SW480 (cell line): ENCODE results near the gene ATRNL1.

Experiments
- DNase-seq: peaks from one replicate; pipeline ENCODE4 v3.0.0-alpha.2; 2016; ENCODE audit warnings: low spot score

ATRNL1 gene

DNA sequence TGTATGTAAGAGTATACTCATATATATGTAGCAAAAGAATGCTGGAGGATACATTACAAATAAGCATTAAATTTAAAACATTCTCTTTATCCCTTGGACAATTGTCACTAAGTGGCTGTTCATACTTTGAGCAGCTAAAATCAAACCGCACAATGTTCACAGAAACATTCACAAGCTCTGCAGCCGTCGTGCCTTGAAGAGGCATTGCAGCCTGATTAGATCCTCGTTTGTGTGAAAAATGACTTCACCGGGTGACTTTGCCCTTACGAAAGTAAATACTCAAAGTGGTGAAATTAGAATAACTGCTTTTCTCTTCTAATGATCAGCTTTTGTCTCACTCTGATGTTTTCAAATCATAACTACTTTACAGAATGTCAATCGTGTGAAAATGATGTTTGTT, 860.8 kb downstream of the ATRNL1 start:
- DNase-seq, result no peak

DNA sequence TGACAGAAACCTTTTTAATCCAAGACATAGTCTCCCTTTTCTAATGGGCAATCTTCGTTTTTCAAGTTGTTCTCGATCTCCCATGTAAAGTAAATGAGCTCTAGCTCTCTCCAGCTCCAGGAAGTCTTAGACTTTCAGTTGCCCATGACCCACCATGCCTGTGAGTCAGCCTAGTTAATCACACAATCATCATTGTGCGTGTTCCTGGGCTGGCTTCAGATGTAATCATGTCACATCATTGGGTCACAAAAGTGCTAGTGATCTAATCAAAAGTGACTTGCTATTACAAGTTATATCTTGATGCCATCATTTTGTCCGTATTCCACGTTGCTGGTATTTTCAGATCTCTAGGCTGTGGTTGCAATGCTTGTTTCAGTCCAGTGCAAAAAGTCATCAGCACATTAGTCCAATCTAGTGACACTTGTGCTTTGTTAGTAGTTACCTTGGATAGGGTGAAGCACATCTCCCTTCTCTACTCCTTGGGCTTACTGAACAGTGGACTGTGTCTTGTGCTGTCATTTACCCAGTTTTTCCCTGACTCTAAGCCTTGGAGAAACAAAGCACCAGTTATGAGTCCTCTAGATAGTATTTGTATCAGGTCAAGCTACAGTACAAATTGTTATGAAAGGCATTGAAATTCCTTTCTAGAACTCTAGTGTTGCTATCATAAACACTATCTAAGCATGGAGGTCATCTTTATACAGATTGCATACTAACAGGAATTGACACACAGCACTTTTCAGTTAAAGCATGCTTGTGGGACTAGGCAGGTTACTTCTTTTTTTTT, 863.3 kb downstream of the ATRNL1 start:
- no peak for DNase-seq

DNA sequence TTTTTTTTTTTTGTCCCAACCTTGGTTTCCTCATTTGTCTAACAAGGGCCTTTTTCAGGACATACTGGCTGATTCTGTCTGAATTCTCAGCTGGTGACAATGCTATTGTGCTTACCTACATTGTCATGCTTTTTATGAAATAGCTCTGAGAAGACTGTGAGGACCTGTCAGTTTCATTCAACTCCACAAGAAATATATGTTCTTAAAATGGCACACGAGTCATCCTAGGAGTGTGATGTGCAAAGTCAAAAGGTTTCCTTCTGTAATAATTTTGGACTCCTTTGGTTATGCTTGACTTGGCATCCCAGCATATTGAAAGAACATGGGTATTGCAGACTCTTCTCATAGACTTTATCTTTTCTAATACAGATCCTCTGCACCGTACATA, 863.8 kb downstream of the ATRNL1 start:
- no peak for DNase-seq

DNA sequence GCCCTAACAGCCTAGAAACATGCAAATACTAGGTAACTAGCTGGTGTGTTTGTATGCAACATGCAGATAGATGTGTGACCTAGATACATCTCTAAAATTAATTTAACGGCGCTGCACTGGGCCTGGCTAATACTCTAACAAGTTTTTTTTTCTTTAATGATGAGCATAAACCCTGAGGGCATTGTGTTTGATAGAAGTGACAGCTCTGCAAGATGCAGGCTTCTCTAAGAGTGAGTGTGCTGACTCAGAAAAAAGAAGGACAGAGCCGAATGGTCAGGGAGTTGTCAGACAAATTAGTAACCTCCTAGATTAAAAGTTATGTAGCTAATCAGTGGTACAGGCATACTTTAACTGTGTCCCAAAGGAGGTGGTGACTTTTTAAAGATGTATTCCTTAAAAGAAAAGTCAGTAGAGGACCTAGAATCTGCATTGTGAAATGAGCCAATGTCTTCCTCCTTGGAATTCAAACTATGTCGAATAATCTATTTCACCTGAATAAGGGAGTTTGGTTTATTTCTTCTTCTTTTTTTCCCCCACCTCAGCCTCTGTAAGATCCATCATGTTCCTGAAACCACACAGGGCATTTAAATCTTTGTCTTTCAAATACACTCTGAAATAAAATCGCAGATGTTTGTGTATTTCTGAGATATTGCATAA, 864.7 kb downstream of the ATRNL1 start:
- DNase-seq, result no peak

DNA sequence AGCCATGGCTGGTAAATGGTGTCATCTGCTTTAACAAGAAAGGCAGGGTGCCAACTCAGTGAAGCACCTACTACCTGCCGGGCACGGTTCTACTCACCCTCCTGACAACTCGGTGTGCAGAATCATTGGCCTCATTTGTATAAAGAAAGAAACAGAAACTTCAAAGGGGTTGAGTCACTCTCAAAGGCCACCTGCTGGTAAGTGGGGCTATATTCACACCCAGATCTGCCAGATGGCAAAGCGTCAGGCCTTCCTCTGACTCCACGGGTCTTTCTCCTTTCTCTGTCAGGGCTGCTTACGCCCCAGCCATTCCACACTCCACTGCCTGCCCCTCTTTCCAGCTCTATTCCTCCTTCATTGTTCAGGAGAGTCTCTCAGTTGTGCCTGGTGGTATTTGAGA, 870.7 kb downstream of the ATRNL1 start:
- peak; percentile 46 for DNase-seq

DNA sequence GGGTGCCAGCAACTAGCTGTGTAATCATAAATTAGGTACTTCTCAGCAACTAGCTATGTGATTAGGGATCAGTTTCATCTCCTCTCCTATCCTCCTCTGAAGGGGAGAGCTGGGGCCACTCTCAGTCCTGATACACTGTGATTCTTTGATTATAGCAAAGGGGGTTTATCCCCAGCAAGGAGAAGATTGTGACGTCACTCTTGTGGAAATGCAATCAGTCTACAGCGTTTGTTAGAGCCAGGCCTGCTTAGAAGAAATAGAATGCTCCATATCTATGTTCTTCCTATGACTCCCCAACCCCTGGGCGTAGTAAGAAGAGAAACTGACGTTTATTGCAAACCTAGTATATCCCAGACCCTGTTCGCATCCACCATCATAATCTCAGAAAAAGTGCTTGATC, 871.7 kb downstream of the ATRNL1 start:
- DNase-seq, result no peak

DNA sequence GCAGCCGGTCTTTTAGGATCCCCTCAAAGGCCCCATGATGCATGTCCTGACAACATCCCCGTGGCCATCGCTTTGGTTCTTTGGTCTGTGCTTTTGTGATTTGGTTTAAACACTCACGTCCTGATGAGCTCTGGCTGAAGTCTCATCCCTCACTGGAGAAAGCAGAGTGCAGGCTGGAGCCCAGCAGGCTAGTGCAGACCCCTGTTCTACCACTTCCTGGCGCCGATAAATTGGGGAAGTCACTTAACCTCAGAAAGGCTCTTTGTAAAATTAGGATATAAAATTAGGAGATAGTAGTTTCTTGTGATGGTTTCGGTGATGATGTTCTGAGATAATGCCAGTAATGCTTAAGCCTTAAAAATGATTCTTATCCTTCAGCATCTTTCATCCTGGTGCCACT, 872.2 kb downstream of the ATRNL1 start:
- DNase-seq, result no peak

DNA sequence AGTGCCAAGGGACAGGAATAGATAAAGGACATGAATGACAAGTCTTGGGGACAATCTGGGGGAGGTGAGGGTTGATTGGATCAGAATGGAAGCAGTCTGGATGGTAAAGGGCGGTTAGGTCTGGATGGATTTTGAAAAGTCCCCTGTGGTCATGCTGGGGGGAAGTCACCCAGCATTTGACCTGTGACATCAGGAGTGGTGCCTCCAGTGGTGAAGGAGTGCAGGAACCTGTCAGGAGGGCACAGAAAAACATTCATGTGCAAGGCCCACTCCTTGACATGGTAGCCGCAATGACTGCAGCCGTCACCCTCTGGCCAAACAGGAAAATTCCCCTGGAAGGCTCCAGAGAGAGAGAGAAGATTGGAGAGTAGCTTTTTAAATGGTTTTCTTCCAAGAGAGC, 875.1 kb downstream of the ATRNL1 start:
- no peak for DNase-seq

DNA sequence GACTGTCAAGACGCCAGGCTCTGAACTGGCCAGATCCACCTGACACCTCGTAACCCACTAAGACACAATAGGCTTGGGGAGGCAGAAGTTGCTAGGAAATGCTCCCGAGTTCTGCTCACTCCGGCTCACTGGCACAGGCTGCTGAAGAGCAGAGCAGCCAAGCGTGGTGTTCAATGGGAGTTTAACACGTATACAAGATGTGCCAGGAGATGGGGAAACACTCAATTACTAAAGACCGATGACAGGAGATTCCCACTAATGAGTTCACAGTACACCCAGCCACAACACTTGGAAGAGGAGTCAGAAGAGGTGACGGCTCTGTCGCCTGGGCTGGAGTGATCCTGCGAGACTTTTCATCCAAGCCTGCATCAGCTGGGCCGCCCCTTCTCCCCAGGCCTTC, 876.4 kb downstream of the ATRNL1 start:
- no peak for DNase-seq

DNA sequence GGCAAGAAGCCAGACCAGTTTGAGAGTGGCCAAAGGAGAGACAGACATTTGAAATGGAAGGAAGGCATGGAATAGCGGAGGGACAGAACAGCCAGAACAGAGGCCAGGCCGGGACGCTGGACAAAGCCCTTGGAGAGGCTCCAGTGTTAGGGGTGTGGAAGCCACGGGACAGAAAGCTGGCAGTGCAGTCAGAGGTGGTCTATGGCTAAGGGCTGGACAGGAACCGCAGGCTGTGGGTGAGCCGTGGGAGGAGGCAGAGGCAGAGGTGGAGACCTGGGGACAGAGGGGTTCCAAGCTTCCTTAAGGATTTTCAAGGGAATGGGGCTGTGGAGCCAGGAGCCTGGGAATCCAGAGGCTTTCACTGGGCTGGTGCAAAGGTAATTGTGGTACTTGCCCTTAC, 878.8 kb downstream of the ATRNL1 start:
- no peak for DNase-seq

DNA sequence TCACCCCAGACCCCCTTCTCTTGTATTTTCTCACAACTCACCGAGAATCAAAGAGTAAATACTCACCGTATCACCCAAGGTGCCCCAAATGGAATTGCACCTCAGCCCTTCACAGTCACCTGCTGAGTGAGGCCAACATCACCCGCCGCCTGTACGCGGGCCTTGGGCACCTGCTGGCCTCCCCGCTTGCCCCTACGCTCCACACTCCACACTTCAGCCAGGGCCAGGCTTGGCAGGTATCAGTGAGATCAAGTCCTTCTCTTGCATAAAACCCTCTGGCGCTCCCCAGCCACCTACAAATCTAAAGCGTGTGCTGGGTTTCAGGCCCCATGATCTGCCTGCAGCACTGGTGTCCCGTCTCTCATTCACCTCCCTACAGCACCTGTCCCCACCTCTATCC, 879.3 kb downstream of the ATRNL1 start:
- DNase-seq, result no peak

DNA sequence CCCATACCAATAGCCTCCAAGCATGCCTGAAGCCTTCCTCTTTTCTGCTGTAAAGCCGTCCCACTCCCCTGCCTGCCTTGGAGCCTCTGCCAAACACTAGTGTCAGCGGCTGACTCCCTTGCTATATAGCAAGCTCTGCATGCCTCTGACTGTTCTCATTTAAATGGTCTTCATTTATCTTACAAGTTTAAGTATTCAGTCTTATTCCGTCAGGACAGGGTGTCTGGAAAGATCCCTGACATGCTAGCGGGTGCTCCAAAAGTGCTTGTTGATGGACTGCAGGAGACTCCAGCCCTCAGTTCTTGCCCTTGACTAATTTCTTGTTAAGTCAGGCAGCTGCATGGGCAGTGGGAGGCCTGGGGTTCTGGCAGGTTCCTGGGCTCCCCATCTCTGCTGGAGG, 881.2 kb downstream of the ATRNL1 start:
- DNase-seq, result no peak

DNA sequence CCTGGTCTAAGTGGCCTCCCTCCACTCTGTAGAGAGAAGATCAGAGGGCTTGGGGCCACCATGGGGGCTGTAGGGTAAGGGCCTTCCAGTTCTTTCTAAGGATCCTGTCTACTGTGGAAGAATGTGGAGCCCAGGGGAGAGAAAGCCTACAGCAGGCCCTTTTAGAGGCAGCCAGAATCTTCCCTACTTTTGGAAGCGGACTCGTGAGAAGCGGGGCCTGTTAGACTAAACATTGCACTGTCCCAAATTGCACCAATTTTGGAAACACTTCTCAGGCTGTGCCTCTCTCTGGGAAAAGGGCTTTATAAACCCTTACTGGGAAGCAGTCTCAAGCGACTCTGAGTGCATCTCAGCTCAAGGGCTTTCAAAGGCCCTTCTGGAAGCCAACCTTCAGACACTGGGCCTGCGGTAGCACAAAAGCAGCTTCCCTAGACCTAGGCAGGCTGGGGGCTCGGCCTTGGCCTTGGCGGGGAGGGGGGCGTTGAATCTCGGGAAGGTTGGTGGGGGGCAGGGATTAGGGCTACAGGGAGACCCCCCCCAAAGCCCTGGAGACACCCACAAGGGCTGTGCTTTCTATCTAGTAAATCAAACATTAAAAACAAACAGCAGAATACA, 881.8 kb downstream of the ATRNL1 start:
- DNase-seq, result no peak

DNA sequence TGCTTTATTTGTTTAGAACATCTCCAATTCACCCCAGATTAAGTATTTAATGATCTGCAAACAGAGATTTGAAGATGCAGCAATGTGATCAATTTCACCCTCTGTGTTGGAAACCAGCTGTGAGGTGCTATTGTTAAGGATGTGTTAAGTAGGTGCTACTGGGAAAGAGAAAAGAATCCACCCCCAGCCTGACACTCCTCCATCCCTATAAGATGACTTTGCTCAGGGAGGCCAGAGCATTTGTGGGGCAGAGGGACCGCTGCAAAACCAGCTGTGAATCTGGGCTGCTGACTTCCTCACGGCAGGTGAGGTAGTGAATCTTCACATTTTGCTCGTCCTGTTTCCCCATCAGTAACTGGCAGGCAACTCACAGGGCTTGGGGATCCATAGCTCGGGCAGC, 882.3 kb downstream of the ATRNL1 start:
- DNase-seq, result no peak

DNA sequence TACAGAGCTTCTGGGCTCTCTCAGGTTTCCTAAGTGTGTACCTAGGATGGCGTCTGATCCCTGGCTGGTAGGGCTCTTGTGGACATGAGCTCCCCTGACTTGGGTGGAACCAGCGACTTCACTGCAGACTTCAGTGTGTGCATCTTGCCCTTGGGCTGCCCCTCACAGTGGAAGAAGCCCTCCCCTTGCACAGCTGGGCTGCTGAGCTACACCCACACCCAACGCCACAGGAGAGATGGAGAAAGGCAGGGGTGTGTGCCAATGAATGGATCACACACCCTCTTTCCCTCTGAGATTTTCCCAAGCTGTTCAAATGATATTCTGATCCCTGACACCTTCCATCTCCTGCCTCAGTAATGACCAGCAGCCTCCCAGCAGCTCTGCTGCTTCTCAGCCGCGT, 883.2 kb downstream of the ATRNL1 start:
- DNase-seq, result no peak

DNA sequence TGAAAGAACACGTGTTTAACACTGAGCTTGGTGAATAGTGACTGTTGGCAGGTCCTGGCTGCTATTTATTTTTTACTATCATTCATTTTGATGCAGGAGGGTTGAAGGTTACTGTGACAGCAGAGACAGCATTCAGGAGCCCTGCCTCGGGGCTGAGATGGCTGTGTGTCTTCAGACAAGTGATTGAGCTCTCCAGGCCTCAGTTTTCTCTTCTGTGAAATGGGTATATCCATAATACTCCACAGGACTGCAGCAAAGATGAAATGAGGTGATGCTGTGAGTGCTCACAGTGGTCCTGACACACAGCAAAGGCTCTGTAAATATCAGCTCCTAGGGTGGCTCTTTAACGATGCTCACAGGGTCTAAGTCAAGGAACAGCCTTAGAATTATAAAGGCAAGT, 884.7 kb downstream of the ATRNL1 start:
- no peak for DNase-seq

DNA sequence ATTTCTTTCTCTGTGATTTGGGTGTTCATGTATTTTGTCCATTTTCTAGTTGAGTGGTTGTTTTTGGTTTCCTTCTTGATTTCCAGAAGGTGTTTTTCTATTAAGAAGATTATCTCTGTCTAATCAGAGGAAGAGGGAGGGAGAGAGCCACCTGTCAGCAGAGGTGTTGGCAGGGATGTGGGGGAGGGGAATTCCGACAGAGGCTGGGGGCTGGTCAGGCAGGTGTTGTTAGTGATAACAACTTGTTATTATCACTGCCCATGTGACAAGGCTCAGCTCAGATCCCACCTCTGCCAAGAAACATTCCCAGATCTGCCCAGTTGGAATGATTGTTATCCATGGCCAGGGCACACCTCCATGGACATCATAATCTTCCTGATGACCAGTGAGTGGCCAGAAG, 886.4 kb downstream of the ATRNL1 start:
- no peak for DNase-seq

DNA sequence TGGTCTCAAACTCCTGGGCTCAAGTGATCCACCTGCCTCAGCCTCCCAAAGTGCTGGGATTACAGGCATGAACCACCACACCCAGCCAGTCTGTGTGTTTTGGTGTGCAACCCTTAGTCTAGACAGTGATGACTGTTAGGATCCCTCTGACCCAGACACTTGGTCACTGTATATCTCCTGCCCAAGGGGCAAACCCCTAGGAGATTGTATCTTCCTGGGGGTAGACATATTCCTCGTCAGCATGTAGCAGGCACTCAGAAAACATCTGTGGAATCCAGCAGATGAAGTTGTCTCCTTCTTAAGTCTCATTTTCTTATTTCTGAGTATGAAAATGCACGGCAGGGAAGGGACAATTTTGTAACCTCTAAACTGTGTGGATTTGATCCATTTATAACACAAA, 887.3 kb downstream of the ATRNL1 start:
- DNase-seq, result no peak

DNA sequence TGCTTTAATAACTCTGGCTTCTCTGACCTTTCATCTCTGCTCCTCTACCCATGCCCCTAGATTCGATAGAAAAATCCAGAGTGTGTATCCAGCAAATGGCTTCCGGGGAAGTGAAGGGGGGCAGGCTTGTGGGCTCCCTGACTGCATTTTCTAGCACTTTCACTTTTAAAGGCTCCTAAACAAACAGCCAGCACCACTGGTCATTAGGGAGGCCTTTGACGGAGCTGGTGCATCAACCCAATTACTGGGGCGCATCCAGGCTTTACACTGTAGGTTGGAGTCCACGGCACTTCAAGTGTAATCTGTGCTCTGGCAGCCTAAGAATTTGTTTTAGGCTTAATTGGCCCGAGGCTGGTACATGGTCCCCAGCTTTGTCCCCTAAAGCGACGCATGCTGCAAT, 887.9 kb downstream of the ATRNL1 start:
- DNase-seq, result no peak

DNA sequence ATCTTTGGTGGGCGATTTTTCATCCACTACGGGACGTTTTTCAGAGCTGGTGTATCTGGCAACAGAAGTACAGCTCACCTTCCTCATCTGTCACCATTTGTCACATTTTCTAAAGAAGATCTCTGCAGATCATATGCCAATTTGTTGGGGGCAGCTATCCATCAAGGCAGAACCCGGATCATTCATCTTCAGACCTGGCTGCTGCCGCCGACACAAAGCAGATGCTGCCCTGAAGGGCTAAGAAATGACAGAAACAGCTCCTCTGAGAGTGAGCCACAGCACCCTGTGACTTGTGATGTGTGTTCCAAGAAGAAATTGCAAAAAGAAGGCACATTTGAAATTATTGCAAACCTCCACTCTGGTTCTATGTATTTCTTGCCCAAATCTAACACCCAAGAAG, 888.9 kb downstream of the ATRNL1 start:
- DNase-seq, result no peak

DNA sequence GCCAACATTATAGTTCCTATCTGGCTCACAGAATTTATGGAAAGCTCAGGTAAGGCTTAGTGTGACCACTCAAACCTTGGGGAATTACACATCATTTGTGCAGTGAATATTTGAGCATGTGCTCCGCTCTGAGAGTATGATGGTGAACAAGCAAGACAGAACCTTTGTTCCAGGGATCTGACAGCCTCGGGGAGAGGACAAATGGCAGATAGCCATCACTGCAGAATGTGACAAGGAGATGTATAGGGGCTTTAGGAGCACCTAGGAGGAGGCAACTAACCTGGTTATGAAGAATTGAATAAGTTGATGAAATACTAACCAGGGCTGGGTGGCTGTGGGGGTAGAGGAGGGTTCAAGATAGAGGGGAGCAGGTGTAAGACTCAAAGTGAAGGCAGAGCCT, 889.4 kb downstream of the ATRNL1 start:
- no peak for DNase-seq

DNA sequence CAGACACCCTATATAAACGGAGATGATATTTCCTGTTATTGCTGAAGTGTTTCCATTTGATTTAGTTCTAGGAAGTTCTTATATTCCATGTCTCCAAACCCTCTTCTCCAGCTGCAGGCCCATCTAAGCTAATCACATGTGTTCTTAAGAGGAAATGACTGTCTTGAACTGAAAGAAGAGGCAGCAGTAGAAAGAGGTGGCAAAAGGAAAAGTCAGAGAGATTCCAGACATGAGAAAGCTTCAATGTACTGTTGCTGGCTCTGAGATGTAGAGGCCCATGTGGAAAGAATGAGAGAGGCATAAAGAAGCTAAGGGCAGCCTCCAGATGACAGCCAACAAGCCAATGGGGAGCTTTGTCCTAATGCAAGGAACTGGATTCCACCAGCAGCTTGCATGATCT, 892.6 kb downstream of the ATRNL1 start:
- no peak for DNase-seq

DNA sequence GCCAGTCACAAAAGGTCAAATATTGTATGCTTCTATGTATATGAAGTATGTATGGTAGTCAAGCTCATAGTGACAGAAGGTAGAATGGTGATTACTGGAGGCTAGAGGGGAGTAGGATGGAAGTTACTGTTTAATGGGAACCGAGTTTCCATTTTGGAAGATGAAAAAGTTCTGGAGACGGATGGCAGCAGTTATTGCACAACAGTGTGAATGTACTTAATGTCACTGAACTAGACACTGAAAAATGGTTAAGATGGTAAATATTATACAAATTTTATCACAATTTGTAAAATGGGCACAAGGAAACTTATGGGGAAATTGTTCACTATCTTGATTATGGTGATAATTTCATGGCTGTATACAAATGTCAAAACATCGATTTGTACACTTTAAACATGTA, 895.2 kb downstream of the ATRNL1 start:
- DNase-seq, result no peak

DNA sequence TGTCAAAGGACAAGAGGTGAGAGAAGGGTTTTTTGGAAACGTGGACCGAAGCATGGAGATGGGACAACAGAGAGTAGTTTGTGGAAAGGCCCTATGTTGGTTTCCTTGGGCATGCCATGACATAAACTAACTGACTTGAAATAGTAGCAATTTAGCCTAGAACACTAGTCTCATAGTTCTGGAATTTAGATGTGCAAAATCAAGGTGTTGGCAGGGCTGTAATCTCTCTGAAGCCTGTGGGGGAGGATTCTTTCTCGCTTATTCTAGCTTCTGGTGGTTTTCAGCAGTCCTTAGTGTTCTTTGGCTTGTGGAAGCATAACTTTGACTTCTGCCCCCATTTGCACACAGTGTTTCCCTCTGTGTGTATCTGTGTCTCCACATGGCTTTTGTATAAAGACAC, 896.5 kb downstream of the ATRNL1 start:
- no peak for DNase-seq
